Kidney (tissue), 14 donors: ENCODE data around the gene YWHAH. TPM values are rescaled to one million over a fixed set of nuclear protein-coding genes. Genes with fewer than 3 reads are reported as not detected.

Experiments
- DNase-seq, 5 donors: peaks; one replicate each; pipeline ENCODE4 v3.0.0-alpha.2; 2013 to 2020
- FAIRE-seq: peaks from 2 replicates; lab custom pipeline; 2012; peaks lifted over from hg19 to GRCh38; lab: Jason Lieb, UNC
- H3K27ac ChIP-seq, 2 donors: one replicate each; pipeline ENCODE4 v1.7.0; 2013; ENCODE audit warnings: low read depth in 2 of 2, low read length in 2 of 2, inconsistent platforms in 1 of 2
- H3K27me3 ChIP-seq: one replicate; pipeline ENCODE4 v1.7.1; 2013; ENCODE audit warnings: low read length, inconsistent platforms; ENCODE audit not compliant: control insufficient read depth, insufficient read depth
- H3K36me3 ChIP-seq, 3 donors: one replicate each; pipeline versions ENCODE4 v1.7.0 to v1.7.1; 2013; ENCODE audit warnings: low read length in 3 of 3, control low read depth in 1 of 3, inconsistent platforms in 1 of 3; ENCODE audit not compliant: insufficient read depth in 3 of 3, control insufficient read depth in 2 of 3
- H3K4me1 ChIP-seq, 3 donors: one replicate each; pipeline versions ENCODE4 v1.7.0 to v1.7.1; 2013; ENCODE audit warnings: low read length in 3 of 3, inconsistent platforms in 1 of 3, low read depth in 1 of 3; ENCODE audit not compliant: control insufficient read depth in 2 of 3, insufficient read depth in 2 of 3
- H3K4me3 ChIP-seq, 3 donors: one replicate each; pipeline versions ENCODE4 v1.7.0 to v1.8.1; 2013; ENCODE audit warnings: low read length in 3 of 3, control low read depth in 1 of 3, inconsistent platforms in 1 of 3
- H3K9ac ChIP-seq, 3 donors: one replicate each; pipeline versions ENCODE4 v1.7.0 to v1.7.1; 2013; ENCODE audit warnings: low read length in 3 of 3, control low read depth in 1 of 3, inconsistent platforms in 1 of 3
- H3K9me3 ChIP-seq, 3 donors: one replicate each; pipeline versions ENCODE4 v1.7.0 to v1.7.1; 2013; ENCODE audit warnings: low read length in 3 of 3, control low read depth in 1 of 3, inconsistent platforms in 1 of 3; ENCODE audit not compliant: control insufficient read depth in 2 of 3, insufficient read depth in 1 of 3
- intact Hi-C: fragments of 100-400 bp; cut with DNase I; formaldehyde crosslinking; loops from one replicate; pipeline ENCODE4 v1.11.1; 2022
- polyA plus RNA-seq: library from polyadenylated mRNA; stranded (reverse); fragments of 350-450 nt; fragmentation: Illumina TruSeq; extraction: RNeasy Lipid Tissue Mini Kit (QIAGEN cat#74804); gene quantifications from one replicate; pipeline ENCODE4 v1.2.3, GENCODE V29; 2014; ENCODE audit warnings: low read depth, low replicate concordance; ENCODE audit not compliant: insufficient read depth
- total RNA-seq: library from RNA; stranded (reverse); fragmentation: NEBNext Ultra II Directional; extraction: Animal tissue kit (Norgen Biotek cat#: 25700); gene quantifications from one replicate; pipeline ENCODE4 v1.2.1, GENCODE V29; 2021
- TF ChIP-seq, protein P1 (sequence below): IDR thresholded peaks from 3 replicates; pipeline ENCODE4 v1.5.1; 2012; ENCODE audit warnings: mild to moderate bottlenecking, moderate library complexity, borderline replicate concordance; ENCODE audit not compliant: insufficient read depth; ENCODE audit errors: extremely low read depth
- donor health status: control.
- donor health status: control.
- donor health status: control.
- donor health status: control.
- donor health status: control.
- donor health status: DM: yes; HTN: yes; CAD: no.
- donor health status: Normal renal cell carcinoma (clear cell type).

Gene YWHAH
- total and polyA plus RNA-seq, 2 donors from 2014 or later = 82.0 to 274 TPM

- Histone ChIP-seq H3K4me1 (peaks cover 0 to 7% (median 0%) of the 10 kb centered on the region in 3 donors), H3K9ac (no peak overlapping the region), H3K4me3 (no peak overlapping the region), H3K27me3 (no peaks in the 10 kb centered on the region), H3K36me3 (no peaks in the 10 kb centered on the region), H3K27ac (no peak overlapping the region), H3K9me3 (no peaks in the 10 kb centered on the region)
- DNase-seq (no peak), FAIRE-seq (no peak)
- intact Hi-C loops = no loop called here
- TF ChIP-seq, protein P1, sequence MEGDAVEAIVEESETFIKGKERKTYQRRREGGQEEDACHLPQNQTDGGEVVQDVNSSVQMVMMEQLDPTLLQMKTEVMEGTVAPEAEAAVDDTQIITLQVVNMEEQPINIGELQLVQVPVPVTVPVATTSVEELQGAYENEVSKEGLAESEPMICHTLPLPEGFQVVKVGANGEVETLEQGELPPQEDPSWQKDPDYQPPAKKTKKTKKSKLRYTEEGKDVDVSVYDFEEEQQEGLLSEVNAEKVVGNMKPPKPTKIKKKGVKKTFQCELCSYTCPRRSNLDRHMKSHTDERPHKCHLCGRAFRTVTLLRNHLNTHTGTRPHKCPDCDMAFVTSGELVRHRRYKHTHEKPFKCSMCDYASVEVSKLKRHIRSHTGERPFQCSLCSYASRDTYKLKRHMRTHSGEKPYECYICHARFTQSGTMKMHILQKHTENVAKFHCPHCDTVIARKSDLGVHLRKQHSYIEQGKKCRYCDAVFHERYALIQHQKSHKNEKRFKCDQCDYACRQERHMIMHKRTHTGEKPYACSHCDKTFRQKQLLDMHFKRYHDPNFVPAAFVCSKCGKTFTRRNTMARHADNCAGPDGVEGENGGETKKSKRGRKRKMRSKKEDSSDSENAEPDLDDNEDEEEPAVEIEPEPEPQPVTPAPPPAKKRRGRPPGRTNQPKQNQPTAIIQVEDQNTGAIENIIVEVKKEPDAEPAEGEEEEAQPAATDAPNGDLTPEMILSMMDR = no peak
Observed at GRCh38 chr22:31925056-31925455, 19.3 kb upstream of the YWHAH start.

DNA sequence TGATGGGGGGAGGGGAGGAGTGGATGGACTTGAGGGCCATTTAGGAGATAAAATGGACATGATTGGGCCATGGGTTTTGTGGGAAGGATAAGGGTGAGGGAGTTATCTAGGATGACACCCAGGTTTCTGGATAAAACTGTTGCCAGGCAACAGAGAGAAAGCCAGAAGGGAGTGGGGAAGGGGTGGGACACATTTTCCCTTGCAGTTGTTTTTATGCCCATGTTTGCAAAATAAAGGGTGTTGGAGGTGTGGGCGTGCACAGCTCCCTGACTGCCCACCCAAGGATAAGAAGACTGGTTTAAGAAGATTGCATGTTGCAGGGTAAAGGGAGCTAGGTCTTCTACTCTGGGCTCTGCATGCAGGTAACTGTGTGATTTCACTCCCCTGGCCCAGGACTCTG, 18.3 kb upstream of the YWHAH start:
- Histone ChIP-seq H3K27me3 (no peaks in the 10 kb centered on the region), H3K9me3 (no peaks in the 10 kb centered on the region), H3K4me3 (no peak overlapping the region), H3K36me3 (no peaks in the 10 kb centered on the region), H3K9ac (no peak overlapping the region), H3K4me1 (peaks cover 0 to 7% (median 0%) of the 10 kb centered on the region in 3 donors), H3K27ac (no peak overlapping the region)
- no peak for FAIRE-seq
- TF ChIP-seq, protein P1 = no peak
- peak in 1 of 5 donors; percentile 2 for DNase-seq
- intact Hi-C loops = no loop called here

DNA sequence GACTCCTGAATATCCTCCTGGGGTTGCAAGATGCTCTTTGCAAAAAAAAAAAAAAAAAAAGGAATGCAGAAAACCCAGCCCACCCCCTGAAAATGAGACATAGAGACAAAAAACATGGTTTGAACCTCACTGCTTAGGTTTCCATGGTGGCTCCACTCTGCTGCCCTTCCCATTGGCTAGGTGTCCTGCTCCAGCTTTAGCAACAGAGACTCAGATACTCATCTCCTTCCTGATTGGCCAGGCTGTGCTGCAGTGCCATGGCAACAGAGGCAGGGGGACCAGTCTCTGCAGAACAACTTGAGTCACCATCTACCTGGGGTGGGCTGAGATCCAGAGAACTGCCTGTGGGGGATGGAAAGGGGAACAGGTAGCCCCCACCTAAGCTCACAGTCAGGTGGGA, 17.4 kb upstream of the YWHAH start:
- Histone ChIP-seq H3K27me3 (no peaks in the 10 kb centered on the region), H3K9ac (no peak overlapping the region), H3K27ac (no peak overlapping the region), H3K36me3 (no peaks in the 10 kb centered on the region), H3K9me3 (no peaks in the 10 kb centered on the region), H3K4me1 (peaks cover 0 to 7% (median 0%) of the 10 kb centered on the region in 3 donors), H3K4me3 (no peak overlapping the region)
- intact Hi-C loops = no loop called here
- TF ChIP-seq, protein P1 = no peak
- FAIRE-seq (no peak), DNase-seq (peak in 4 of 5 donors; percentile 27 to 65 (median 30))

- H3K4me1 ChIP-seq = peaks cover 0 to 7% (median 0%) of the 10 kb centered on the region in 3 donors
- TF ChIP-seq, protein P1 = no peak
- DNase-seq (no peak), FAIRE-seq (no peak)
- H3K9me3 ChIP-seq = no peaks in the 10 kb centered on the region
- H3K27ac ChIP-seq = no peak overlapping the region
- H3K4me3 ChIP-seq = no peak overlapping the region
- H3K27me3 ChIP-seq = no peaks in the 10 kb centered on the region
- H3K36me3 ChIP-seq = no peaks in the 10 kb centered on the region
- intact Hi-C loops = no loop called here
- no peak overlapping the region for H3K9ac ChIP-seq
Observed at GRCh38 chr22:31927562-31927961, 16.8 kb upstream of the YWHAH start.
